HCT116 (cell line): ENCODE results near the gene RYR2. TPM values are rescaled to one million over a fixed set of nuclear protein-coding genes. Genes with fewer than 3 reads are reported as not detected.

Source experiments
- ATAC-seq: fragments of 200-7000 bp; cut with Tn5 transposase; 2 replicates; pipeline ENCODE4 v1.9.1; 2020; ENCODE audit warnings: mild to moderate bottlenecking, moderate library complexity
- BruUV-seq: library from RNA; stranded (reverse); fragments of 400-500 nt; replicated peaks from 2 replicates; lab custom pipeline; 2021; lab: Mats Ljungman, UMichigan
- CTCF ChIA-PET: fragments of 300-600 bp; sonication (Branson Sonifier 250); formaldehyde crosslinking; loops from one replicate; lab custom pipeline; 2021; ENCODE audit warnings: antibody characterized with exemption; lab: Charles Lee
- POLR2A ChIA-PET: fragments of 300-600, 350-600 bp; sonication (Branson Sonifier 250); formaldehyde crosslinking; loops from one replicate; lab custom pipeline; 2021; ENCODE audit warnings: antibody characterized with exemption; lab: Charles Lee
- RAD21 ChIA-PET, 2 experiments: fragments of 300-600 bp; sonication (Branson Sonifier 250); formaldehyde crosslinking; loops; one replicate each; lab custom pipeline; 2023; ENCODE audit warnings: low total read pairs in 2 of 2; ENCODE audit not compliant: uncharacterized antibody in 2 of 2, unreplicated experiment in 2 of 2, low non-redundant PET in 1 of 2; lab: Charles Lee
- DNase-seq: peaks from one replicate; pipeline ENCODE4 v3.0.0-alpha.2; 2010; ENCODE audit warnings: low read depth, low spot score
- H2AFZ ChIP-seq: fragments of 200-600 bp; shearing (Covaris generic), sonication (generic); 2 replicates; pipeline ENCODE4 v1.6.1; 2017; ENCODE audit warnings: low read depth, mixed run types, mixed read lengths, antibody characterized with exemption, low read length; ENCODE audit not compliant: poor library complexity, severe bottlenecking
- H3K27ac ChIP-seq: 2 replicates; pipeline ENCODE4 v1.5.1; 2012; ENCODE audit warnings: low read depth, low read length
- H3K27me3 ChIP-seq: fragments of 200-600 bp; sonication (generic); 2 replicates; pipeline ENCODE4 v1.6.1; 2016; ENCODE audit warnings: mixed run types, low read length, mixed read lengths; ENCODE audit not compliant: insufficient read depth
- H3K36me3 ChIP-seq, 2 experiments: fragments of 200-500 bp in 1 of 2; fragments of 200-600 bp in 1 of 2; sonication (Bioruptor generic) in 1 of 2; sonication (generic) in 1 of 2; 2 replicates each; pipeline versions ENCODE4 v1.5.1 to v1.6.1; 2014 to 2016; ENCODE audit warnings: low read length in 2 of 2, inconsistent platforms in 1 of 2, mixed read lengths in 1 of 2, mixed run types in 1 of 2; ENCODE audit not compliant: insufficient read depth in 2 of 2, control insufficient read depth in 1 of 2
- H3K4me1 ChIP-seq, 2 experiments: fragments of 200-600 bp in 1 of 2; sonication (generic) in 1 of 2; 2 replicates each; pipeline versions ENCODE4 v1.5.1 to v1.6.1; 2012 to 2017; ENCODE audit warnings: low read length in 2 of 2, inconsistent platforms in 1 of 2, mild to moderate bottlenecking in 1 of 2, mixed read lengths in 1 of 2, mixed run types in 1 of 2, moderate library complexity in 1 of 2; ENCODE audit not compliant: insufficient read depth in 2 of 2, control insufficient read depth in 1 of 2
- H3K4me2 ChIP-seq: fragments of 200-600 bp; sonication (generic); 2 replicates; pipeline ENCODE4 v1.6.1; 2017; ENCODE audit warnings: mixed run types, low read length, mixed read lengths
- H3K4me3 ChIP-seq, 2 experiments: fragments of 200-600 bp in 1 of 2; sonication (generic) in 1 of 2; replicated peaks in 1 of 2; 2 replicates each; pipeline ENCODE4 v1.5.1; 2011 to 2016; ENCODE audit warnings: low read length in 2 of 2, control low read depth in 1 of 2, low read depth in 1 of 2, mild to moderate bottlenecking in 1 of 2, mixed read lengths in 1 of 2, mixed run types in 1 of 2
- H3K79me2 ChIP-seq: fragments of 200-600 bp; sonication (generic); 2 replicates; pipeline ENCODE4 v1.6.1; 2017; ENCODE audit warnings: mild to moderate bottlenecking, mixed run types, low read length, moderate library complexity, mixed read lengths; ENCODE audit not compliant: insufficient read depth
- H3K9ac ChIP-seq: fragments of 200-600 bp; sonication (generic); 2 replicates; pipeline ENCODE4 v1.6.1; 2016; ENCODE audit warnings: low read length, mixed read lengths
- H3K9me2 ChIP-seq: fragments of 200-600 bp; sonication (generic), shearing (Covaris generic); 2 replicates; pipeline ENCODE4 v1.6.1; 2017; ENCODE audit warnings: mixed run types, mild to moderate bottlenecking, moderate library complexity; ENCODE audit not compliant: insufficient read depth
- H3K9me3 ChIP-seq, 2 experiments: fragments of 200-500 bp in 1 of 2; fragments of 200-600 bp in 1 of 2; sonication (Bioruptor generic) in 1 of 2; sonication (generic) in 1 of 2; 2 replicates each; pipeline ENCODE4 v1.6.1; 2014 to 2017; ENCODE audit warnings: low read length in 2 of 2, mixed read lengths in 2 of 2, inconsistent platforms in 1 of 2, low read depth in 1 of 2, mild to moderate bottlenecking in 1 of 2, mixed run types in 1 of 2, moderate library complexity in 1 of 2; ENCODE audit not compliant: control insufficient read depth in 1 of 2, insufficient read depth in 1 of 2
- H4K20me1 ChIP-seq: fragments of 200-600 bp; sonication (generic), shearing (Covaris generic); 2 replicates; pipeline ENCODE4 v1.6.1; 2017; ENCODE audit warnings: mixed run types, mild to moderate bottlenecking, moderate library complexity; ENCODE audit not compliant: insufficient read depth
- ATF3 ChIP-seq: IDR thresholded peaks from 2 replicates; pipeline ENCODE4 v1.6.1; 2012
- CEBPB ChIP-seq: IDR thresholded peaks from 2 replicates; pipeline ENCODE4 v1.6.1; 2012; ENCODE audit warnings: low read depth
- CTCF ChIP-seq, 3 experiments: fragments of 200-600 bp in 1 of 3; sonication (generic) in 1 of 3; IDR thresholded peaks in 2 of 3; conservative IDR thresholded peaks in 1 of 3; 2 replicates each; pipeline ENCODE4 v1.5.1; 2012 to 2017; ENCODE audit warnings: low read depth in 2 of 3, low read length in 2 of 3, antibody characterized with exemption in 1 of 3, borderline replicate concordance in 1 of 3, control low read depth in 1 of 3, mild to moderate bottlenecking in 1 of 3, mixed read lengths in 1 of 3, mixed run types in 1 of 3, moderate library complexity in 1 of 3; ENCODE audit not compliant: insufficient read depth in 1 of 3
- EZH2 ChIP-seq: fragments of 200-600 bp; sonication (generic); IDR thresholded peaks from 2 replicates; pipeline ENCODE4 v1.6.1; 2017; ENCODE audit warnings: antibody characterized with exemption, mixed run types
- EZH2phosphoT487 ChIP-seq: fragments of 200-600 bp; IDR thresholded peaks from 2 replicates; pipeline ENCODE4 v1.6.1; 2018; ENCODE audit warnings: antibody characterized with exemption, borderline replicate concordance
- FOSL1 ChIP-seq: IDR thresholded peaks from 2 replicates; pipeline ENCODE4 v1.6.1; 2012; ENCODE audit warnings: low read depth
- JUND ChIP-seq: IDR thresholded peaks from 2 replicates; pipeline ENCODE4 v1.6.1; 2012
- POLR2AphosphoS5 ChIP-seq: IDR thresholded peaks from 2 replicates; pipeline ENCODE4 v1.6.1; 2011; ENCODE audit warnings: mild to moderate bottlenecking, low read depth, low read length, moderate library complexity
- RAD21 ChIP-seq: IDR thresholded peaks from 2 replicates; pipeline ENCODE4 v1.6.1; 2012; ENCODE audit warnings: low read depth, mild to moderate bottlenecking
- REST ChIP-seq: IDR thresholded peaks from 2 replicates; pipeline ENCODE4 v1.6.1; 2012; ENCODE audit warnings: low read depth
- SIN3A ChIP-seq: IDR thresholded peaks from 2 replicates; pipeline ENCODE4 v1.6.1; 2012; ENCODE audit warnings: low read depth
- TCF7L2 ChIP-seq: IDR thresholded peaks from 2 replicates; pipeline ENCODE4 v1.7.0; 2011; ENCODE audit warnings: borderline replicate concordance, inconsistent platforms; ENCODE audit not compliant: insufficient read depth, insufficient read length; ENCODE audit errors: extremely low read depth
- YY1 ChIP-seq: IDR thresholded peaks from 2 replicates; pipeline ENCODE4 v1.6.1; 2011; ENCODE audit warnings: low read length, low read depth, moderate library complexity, mild to moderate bottlenecking; ENCODE audit not compliant: insufficient replicate concordance; ENCODE audit errors: extremely low read depth
- ZFX ChIP-seq: fragments of 450-650 bp; IDR thresholded peaks from 2 replicates; pipeline ENCODE4 v1.6.1; 2017
- intact Hi-C: fragments of 100-400 bp; cut with micrococcal nuclease; formaldehyde crosslinking; loops from 2 replicates; pipeline ENCODE4 v1.10.0; 2022
- total RNA-seq: library from RNA; stranded (reverse); gene quantifications from one replicate; pipeline ENCODE4 v1.2.1, GENCODE V29; 2021; ENCODE audit not compliant: unreplicated experiment

The RYR2 gene
- total RNA-seq, 1 experiment from 2014 or later, result 0.02 TPM

GRCh38 chr1:237650809-237651208 is 608.8 kb downstream of the RYR2 start:
- H3K4me3 ChIP-seq, result no peak overlapping the region
- no peak overlapping the region for H3K9ac ChIP-seq
- H3K4me2 ChIP-seq, result no peak overlapping the region
- no peaks in the 10 kb centered on the region for H3K9me2 ChIP-seq
- no peaks in the 10 kb centered on the region for H3K27me3 ChIP-seq
- H4K20me1 ChIP-seq, result no peaks in the 10 kb centered on the region
- DNase-seq, result no peak
- TF ChIP-seq EZH2, result no peak
- TF ChIP-seq EZH2phosphoT487, result no peak
- no peak for TF ChIP-seq FOSL1
- TF ChIP-seq POLR2AphosphoS5, result no peak
- no peak for TF ChIP-seq RAD21
- no peak for TF ChIP-seq SIN3A
- TF ChIP-seq TCF7L2, result no peak
- no peak for TF ChIP-seq CTCF (IDR thresholded peaks at IDR 0.05 in 2 of 3, conservative IDR thresholded peaks at IDR 0.05 in 1 of 3; ENCODE audit: borderline replicate concordance in 1 of 3, insufficient read depth in 1 of 3, low read depth in 2 of 3, low read length in 2 of 3)
- TF ChIP-seq JUND, result no peak
- no peak for TF ChIP-seq REST
- no peak for TF ChIP-seq ATF3
- TF ChIP-seq CEBPB, result no peak
- no peak for TF ChIP-seq YY1
- TF ChIP-seq ZFX, result no peak
- TF ChIP-seq, all 23 proteins: peak for 0
- Histone ChIP-seq H3K27ac (no peak overlapping the region), H3K36me3 (no peaks in the 10 kb centered on the region), H3K4me1 (no peaks in the 10 kb centered on the region), H3K9me3 (peaks cover 5 to 6% of the 10 kb centered on the region in 2 experiments; a peak in 3 of 4 replicates), H3K79me2 (no peaks in the 10 kb centered on the region), H2AFZ (no peak overlapping the region)
- no TSS peak for BruUV-seq
- ChIA-PET CTCF (no interaction called here), POLR2A (no interaction called here), RAD21 (no interaction called here)
- ATAC-seq, result no peak
- intact Hi-C loops, result no loop called here
